Liver (tissue), 3 donors: ENCODE measurements around the gene ADGRA3.

Experiments used
- CTCF ChIP-seq: fragments of 150-350 bp; IDR thresholded peaks from 2 replicates; pipeline ENCODE4 v1.5.1; 2017; ENCODE audit warnings: improper control_type of control experiment, low read depth, low read length; ENCODE audit not compliant: missing input control
- EGR1 ChIP-seq, 2 donors: IDR thresholded peaks; 2 replicates each; pipeline ENCODE4 v1.6.1; 2016 to 2018; ENCODE audit warnings: antibody characterized with exemption in 2 of 2, low read depth in 2 of 2
- FOXA1 ChIP-seq: IDR thresholded peaks from 2 replicates; pipeline ENCODE4 v1.6.1; 2016; ENCODE audit warnings: antibody characterized with exemption
- HNF4A ChIP-seq, 2 donors: conservative IDR thresholded peaks; 2 replicates each; pipeline ENCODE4 v1.6.1; 2016; ENCODE audit warnings: antibody characterized with exemption in 2 of 2, mild to moderate bottlenecking in 2 of 2
- MAX ChIP-seq: IDR thresholded peaks from 2 replicates; pipeline ENCODE4 v1.6.1; 2016; ENCODE audit warnings: antibody characterized with exemption
- RAD21 ChIP-seq, 2 donors: IDR thresholded peaks; 2 replicates each; pipeline ENCODE4 v1.6.1; 2016; ENCODE audit warnings: antibody characterized with exemption in 2 of 2, mild to moderate bottlenecking in 2 of 2
- REST ChIP-seq: IDR thresholded peaks from 2 replicates; pipeline ENCODE4 v1.6.1; 2016; ENCODE audit warnings: antibody characterized with exemption, mild to moderate bottlenecking
- YY1 ChIP-seq: IDR thresholded peaks from 2 replicates; pipeline ENCODE4 v1.6.1; 2016; ENCODE audit warnings: antibody characterized with exemption, mild to moderate bottlenecking
- donor health status: healthy.
- donor health status: healthy.

GRCh38 chr4:22478426-22478825 is 37.4 kb downstream of the ADGRA3 start:
- no peak for TF ChIP-seq EGR1 (IDR thresholded peaks at IDR 0.05; ENCODE audit: low read depth in 2 of 2)
- TF ChIP-seq CTCF: no peak
- TF ChIP-seq YY1: no peak
- TF ChIP-seq FOXA1: no peak
- no peak for TF ChIP-seq REST
- no peak for TF ChIP-seq MAX
- TF ChIP-seq HNF4A (conservative IDR thresholded peaks at IDR 0.05): no peak
- TF ChIP-seq RAD21 (IDR thresholded peaks at IDR 0.05): no peak
